ENCODE data around the gene MIOS. TPM values are rescaled to one million over a fixed set of nuclear protein-coding genes. Genes with fewer than 3 reads are reported as not detected.

MIOS gene
- total and polyA plus RNA-seq, 2 of the 4 experiments (the other 2 are of a cell fraction) = 10.6 to 32.4 TPM

- H3K4me2 ChIP-seq (ENCODE audit: low read depth, low read length) = no peak overlapping the region
- no peak overlapping the region for H2BK15ac ChIP-seq (ENCODE audit: low read depth, low read length)
- H3K4ac ChIP-seq (ENCODE audit: low read depth, low read length) = no peak overlapping the region
- H2AFZ ChIP-seq (replicated peaks; ENCODE audit: low read length, poor library complexity) = no peak overlapping the region
- dilution Hi-C loops (cut with HindIII; ENCODE audit: low sequenced_read_pairs, unreplicated experiment) (no loop called here), in situ Hi-C loops (cut with MboI; ENCODE audit: low sequenced_read_pairs) (no loop called here), intact Hi-C loops (cut with micrococcal nuclease) (no loop called here)
- H3K9ac ChIP-seq (ENCODE audit: low read depth, low read length) = no peak overlapping the region
- H3K9me1 ChIP-seq (ENCODE audit: insufficient read depth, low read length) = no peaks in the 10 kb centered on the region
- CTCF ChIA-PET = no interaction called here
- H4K91ac ChIP-seq (ENCODE audit: insufficient read depth, low read depth, low read length) = no peak overlapping the region
- POLR2A ChIA-PET (ENCODE audit: unreplicated experiment) = no interaction called here
- H4K8ac ChIP-seq (ENCODE audit: low read depth in 2 of 2, low read length in 2 of 2) = no peak overlapping the region
- H3K36me3 ChIP-seq (ENCODE audit: control insufficient read depth, insufficient read depth, low read length) = 0 out of 2 replicates have a peak, but pooled peaks cover 1% of the 10 kb centered on the region
- DNase-seq = no peak
- no peak overlapping the region for H4K5ac ChIP-seq (ENCODE audit: low read depth, low read length)
- H2AK5ac ChIP-seq (ENCODE audit: low read depth, low read length) = no peak overlapping the region
- H3K79me1 ChIP-seq (ENCODE audit: low read depth in 1 of 2, low read length in 2 of 2) = peaks cover 0 to 2% of the 10 kb centered on the region in 2 experiments; a peak in 2 of 4 replicates
- H3K27me3 ChIP-seq (ENCODE audit: control insufficient read depth, insufficient read depth, low read length) = no peaks in the 10 kb centered on the region
- no peak for ATAC-seq (ENCODE audit: low read depth)
- H2AK9ac ChIP-seq (replicated peaks; ENCODE audit: low read depth, low read length, poor library complexity) = no peak overlapping the region
- H3K9me3 ChIP-seq (ENCODE audit: control insufficient read depth, insufficient read depth, low read length) = no peaks in the 10 kb centered on the region
- no peak overlapping the region for H3K23ac ChIP-seq (ENCODE audit: low read depth, low read length)
- no peaks in the 10 kb centered on the region for H3K4me1 ChIP-seq (ENCODE audit: control insufficient read depth, insufficient read depth, low read length)
- H3K4me3 ChIP-seq (ENCODE audit: insufficient read depth, low read depth, low read length) = no peak overlapping the region
- no peaks in the 10 kb centered on the region for H4K20me1 ChIP-seq (ENCODE audit: insufficient read depth, low read length)
- H2BK120ac ChIP-seq (ENCODE audit: low read depth, low read length) = no peak overlapping the region
- no peak for TF ChIP-seq CTCF (conservative IDR thresholded peaks at IDR 0.05; ENCODE audit: low read depth, low read length)
- TF ChIP-seq MXI1 (IDR thresholded peaks at IDR 0.05; ENCODE audit: borderline replicate concordance, low read depth, low read length) = no peak
- no peak for TF ChIP-seq CEBPB (IDR thresholded peaks at IDR 0.05; ENCODE audit: low read depth, low read length)
- TF ChIP-seq NFE2L2 (IDR thresholded peaks at IDR 0.05; ENCODE audit: low read depth, low read length) = no peak
- H2BK20ac ChIP-seq (ENCODE audit: low read depth, low read length) = no peak overlapping the region
- no peak overlapping the region for H3K14ac ChIP-seq (replicated peaks; ENCODE audit: low read depth, low read length)
- no peak overlapping the region for H3K18ac ChIP-seq (ENCODE audit: low read depth, low read length)
- H2BK5ac ChIP-seq (ENCODE audit: low read depth, low read length, poor library complexity, severe bottlenecking) = no peak overlapping the region
- BruUV-seq (replicated peaks) = no TSS peak
- no CpG with 5 or more reads among the region's 1 CpG for WGBS, 2 experiments (ENCODE audit: extremely low coverage in 2 of 2, insufficient read length in 1 of 2)
- H3K56ac ChIP-seq (ENCODE audit: extremely low read depth, insufficient read depth, low read length) = no peak overlapping the region
- no peak overlapping the region for H3K27ac ChIP-seq (ENCODE audit: insufficient read depth, low read length)
Measured at GRCh38 chr7:7582596-7582995, 15.9 kb downstream of the MIOS start.
